ENCODE data around the gene LSAMP. TPM values are rescaled to one million over a fixed set of nuclear protein-coding genes. Genes with fewer than 3 reads are reported as not detected.

Gene LSAMP
- total and polyA plus RNA-seq, 2 donors (not counting 1 experiment from before 2014, with no cell fraction given), result not detected

DNA sequence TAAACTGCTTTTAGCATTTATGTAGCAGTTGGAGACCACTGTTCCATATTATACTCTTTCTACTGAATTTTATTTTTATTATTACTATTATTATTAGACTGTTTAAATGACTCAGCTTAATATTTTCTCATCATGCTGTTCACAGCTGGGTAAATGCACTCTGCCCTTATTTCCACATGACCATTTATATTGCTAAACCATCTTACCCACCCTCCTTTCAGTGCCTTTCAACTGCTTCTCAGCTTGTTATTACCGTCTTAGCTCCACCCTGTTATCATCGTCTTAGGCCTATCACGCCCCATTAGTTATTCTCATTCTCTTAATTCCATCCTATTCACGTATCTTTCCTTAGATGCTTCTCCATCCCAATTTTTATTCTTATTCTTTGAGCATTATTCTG is 609.3 kb downstream of the LSAMP start:
- Histone ChIP-seq H3K4me1 (ENCODE audit: control insufficient read depth in 2 of 2, insufficient read depth in 2 of 2, low read length in 2 of 2) (no peaks in the 10 kb centered on the region), H4K20me1 (ENCODE audit: control insufficient read depth, insufficient read depth, low read length, poor library complexity, severe bottlenecking) (no peaks in the 10 kb centered on the region), H3K27ac (ENCODE audit: low read length in 2 of 2) (no peak overlapping the region), H3K27me3 (replicated peaks in 1 of 4; ENCODE audit: control extremely low read depth in 1 of 4, control insufficient read depth in 3 of 4, insufficient read depth in 4 of 4, low read length in 3 of 4) (peaks cover 0 to 7% (median 2%) of the 10 kb centered on the region in 4 experiments), H3K9me3 (ENCODE audit: control extremely low read depth in 1 of 3, control insufficient read depth in 2 of 3, insufficient read depth in 1 of 3, low read length in 2 of 3) (no peaks in the 10 kb centered on the region), H3K79me2 (ENCODE audit: control insufficient read depth, insufficient read depth, low read length) (no peaks in the 10 kb centered on the region), H3K9ac (ENCODE audit: low read length) (no peak overlapping the region), H2AFZ (ENCODE audit: insufficient read depth, low read depth, low read length, poor library complexity, severe bottlenecking) (no peak overlapping the region), H3K4me2 (replicated peaks; ENCODE audit: low read depth, low read length, poor library complexity, severe bottlenecking) (no peak overlapping the region), H3K4me3 (ENCODE audit: control extremely low read depth in 1 of 5, extremely low read depth in 1 of 5, insufficient read depth in 1 of 5, low read depth in 2 of 5, low read length in 4 of 5) (no peak overlapping the region), H3K36me3 (replicated peaks in 1 of 2; ENCODE audit: control extremely low read depth in 1 of 2, control insufficient read depth in 1 of 2, extremely low read depth in 1 of 2, insufficient read depth in 2 of 2, low read length in 1 of 2) (no peaks in the 10 kb centered on the region)
- CTCF ChIA-PET, result interaction anchor here (1.0 to 3.4 kb wide), 10 partner anchors 8 to 29 kb away, joined by 3 to 17 read pairs (median 4); no protein-coding TSS in a partner anchor
- Mint-ChIP-seq H3K27ac (no peak overlapping the region), H3K4me3 (no peak overlapping the region), H3K4me1 (no peaks in the 10 kb centered on the region), H3K9me3 (ENCODE audit: insufficient read depth) (no peaks in the 10 kb centered on the region), H3K27me3 (peaks cover 3% of the 10 kb centered on the region)
- DNase-seq (no peak), ATAC-seq (ENCODE audit: low read depth) (no peak)
- intact Hi-C loops (cut with micrococcal nuclease), result no loop called here
- 100% methylated on average over 2 of the region's 4 CpGs for WGBS (ENCODE audit: insufficient coverage)
- POLR2A ChIA-PET, result no interaction called here
- TF ChIP-seq EZH2 (IDR thresholded peaks at IDR 0.05; ENCODE audit: borderline replicate concordance, insufficient read depth, low read depth, low read length, poor library complexity, severe bottlenecking), result no peak
- TF ChIP-seq, protein P1, sequence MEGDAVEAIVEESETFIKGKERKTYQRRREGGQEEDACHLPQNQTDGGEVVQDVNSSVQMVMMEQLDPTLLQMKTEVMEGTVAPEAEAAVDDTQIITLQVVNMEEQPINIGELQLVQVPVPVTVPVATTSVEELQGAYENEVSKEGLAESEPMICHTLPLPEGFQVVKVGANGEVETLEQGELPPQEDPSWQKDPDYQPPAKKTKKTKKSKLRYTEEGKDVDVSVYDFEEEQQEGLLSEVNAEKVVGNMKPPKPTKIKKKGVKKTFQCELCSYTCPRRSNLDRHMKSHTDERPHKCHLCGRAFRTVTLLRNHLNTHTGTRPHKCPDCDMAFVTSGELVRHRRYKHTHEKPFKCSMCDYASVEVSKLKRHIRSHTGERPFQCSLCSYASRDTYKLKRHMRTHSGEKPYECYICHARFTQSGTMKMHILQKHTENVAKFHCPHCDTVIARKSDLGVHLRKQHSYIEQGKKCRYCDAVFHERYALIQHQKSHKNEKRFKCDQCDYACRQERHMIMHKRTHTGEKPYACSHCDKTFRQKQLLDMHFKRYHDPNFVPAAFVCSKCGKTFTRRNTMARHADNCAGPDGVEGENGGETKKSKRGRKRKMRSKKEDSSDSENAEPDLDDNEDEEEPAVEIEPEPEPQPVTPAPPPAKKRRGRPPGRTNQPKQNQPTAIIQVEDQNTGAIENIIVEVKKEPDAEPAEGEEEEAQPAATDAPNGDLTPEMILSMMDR (IDR thresholded peaks at IDR 0.05), result no peak

DNA sequence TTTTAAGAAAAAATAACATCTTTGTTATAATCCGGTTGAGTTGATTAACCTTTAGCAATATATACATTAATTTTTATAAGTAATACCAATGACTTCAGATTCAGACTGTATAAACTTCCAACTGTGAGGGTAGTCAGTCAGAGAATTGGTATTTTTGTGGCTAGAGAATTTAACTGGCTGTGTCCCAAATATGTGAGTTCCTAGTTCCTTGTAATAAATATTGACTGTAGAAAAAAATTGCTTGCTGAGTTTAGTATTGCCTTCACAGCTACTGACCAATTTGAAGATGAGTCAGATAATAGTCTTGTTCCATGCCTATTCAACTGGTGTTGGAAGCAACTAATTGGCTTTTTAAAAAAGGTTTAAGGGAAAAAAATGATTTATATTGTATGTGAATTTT is 611.2 kb downstream of the LSAMP start:
- Mint-ChIP-seq H3K4me3 (no peak overlapping the region), H3K4me1 (no peaks in the 10 kb centered on the region), H3K27ac (no peak overlapping the region), H3K27me3 (peaks cover 10% of the 10 kb centered on the region), H3K9me3 (ENCODE audit: insufficient read depth) (no peaks in the 10 kb centered on the region)
- Histone ChIP-seq H3K27ac (ENCODE audit: low read length in 2 of 2) (no peak overlapping the region), H4K20me1 (ENCODE audit: control insufficient read depth, insufficient read depth, low read length, poor library complexity, severe bottlenecking) (no peaks in the 10 kb centered on the region), H3K9ac (ENCODE audit: low read length) (no peak overlapping the region), H3K4me3 (ENCODE audit: control extremely low read depth in 1 of 5, extremely low read depth in 1 of 5, insufficient read depth in 1 of 5, low read depth in 2 of 5, low read length in 4 of 5) (no peak overlapping the region), H3K27me3 (replicated peaks in 1 of 4; ENCODE audit: control extremely low read depth in 1 of 4, control insufficient read depth in 3 of 4, insufficient read depth in 4 of 4, low read length in 3 of 4) (peaks cover 0 to 11% (median 8%) of the 10 kb centered on the region in 4 experiments), H2AFZ (ENCODE audit: insufficient read depth, low read depth, low read length, poor library complexity, severe bottlenecking) (no peak overlapping the region), H3K36me3 (replicated peaks in 1 of 2; ENCODE audit: control extremely low read depth in 1 of 2, control insufficient read depth in 1 of 2, extremely low read depth in 1 of 2, insufficient read depth in 2 of 2, low read length in 1 of 2) (no peaks in the 10 kb centered on the region), H3K9me3 (ENCODE audit: control extremely low read depth in 1 of 3, control insufficient read depth in 2 of 3, insufficient read depth in 1 of 3, low read length in 2 of 3) (no peaks in the 10 kb centered on the region), H3K4me2 (replicated peaks; ENCODE audit: low read depth, low read length, poor library complexity, severe bottlenecking) (no peak overlapping the region), H3K4me1 (ENCODE audit: control insufficient read depth in 2 of 2, insufficient read depth in 2 of 2, low read length in 2 of 2) (no peaks in the 10 kb centered on the region), H3K79me2 (ENCODE audit: control insufficient read depth, insufficient read depth, low read length) (no peaks in the 10 kb centered on the region)
- intact Hi-C loops (cut with micrococcal nuclease), result no loop called here
- ChIA-PET POLR2A (no interaction called here), CTCF (interaction anchor here (1.6 kb wide), 1 partner anchor 16 kb away, joined by 6 read pairs; no protein-coding TSS in a partner anchor)
- ATAC-seq (ENCODE audit: low read depth) (no peak), DNase-seq (no peak)
- TF ChIP-seq, protein P1 (IDR thresholded peaks at IDR 0.05), result no peak
- no peak for TF ChIP-seq EZH2 (IDR thresholded peaks at IDR 0.05; ENCODE audit: borderline replicate concordance, insufficient read depth, low read depth, low read length, poor library complexity, severe bottlenecking)
- WGBS (ENCODE audit: insufficient coverage), result no CpG with 5 or more reads among the region's 1 CpG
